Stomach (tissue), 9 donors: ENCODE data around the gene KLHDC7B. TPM values are rescaled to one million over a fixed set of nuclear protein-coding genes. Genes with fewer than 3 reads are reported as not detected.

Source experiments
- DNase-seq, 2 donors: peaks; one replicate each; pipeline versions ENCODE4 v3.0.0 to v3.0.0-alpha.2; 2013 to 2019
- H3K27ac ChIP-seq, 5 donors: fragments of 200-600 bp in 4 of 5; sonication (generic) in 4 of 5; one replicate each; pipeline ENCODE4 v1.5.1; 2013 to 2019; ENCODE audit warnings: mild to moderate bottlenecking in 1 of 5, moderate library complexity in 1 of 5
- H3K27me3 ChIP-seq, 3 donors: fragments of 200-600 bp; sonication (generic); one replicate each; pipeline ENCODE4 v1.5.1; 2017 to 2019; ENCODE audit warnings: mixed run types in 1 of 3
- H3K36me3 ChIP-seq, 4 donors: fragments of 200-600 bp; sonication (generic); 1 replicate in 3 of 4; 2 replicates in 1 of 4; pipeline ENCODE4 v1.5.1; 2016 to 2019
- H3K4me1 ChIP-seq, 4 donors: fragments of 200-600 bp; sonication (generic); one replicate each; pipeline ENCODE4 v1.5.1; 2016 to 2019
- H3K4me3 ChIP-seq, 4 donors: fragments of 200-600 bp; sonication (generic) in 3 of 4; one replicate each; pipeline ENCODE4 v1.5.1; 2016 to 2019; ENCODE audit warnings: mild to moderate bottlenecking in 1 of 4
- H3K9me3 ChIP-seq, 4 donors: fragments of 200-600 bp; sonication (generic); one replicate each; pipeline ENCODE4 v1.5.1; 2016 to 2019
- EP300 ChIP-seq: sonication (generic); formaldehyde crosslinking; IDR thresholded peaks from one replicate; pipeline ENCODE4 v1.6.1; 2017; ENCODE audit warnings: antibody characterized with exemption
- POLR2A ChIP-seq, 4 donors: fragments of 450-650 bp; IDR thresholded peaks; one replicate each; pipeline ENCODE4 v1.6.1; 2016; ENCODE audit warnings: antibody characterized with exemption in 4 of 4, control low read depth in 2 of 4, mild to moderate bottlenecking in 1 of 4, moderate library complexity in 1 of 4
- POLR2AphosphoS5 ChIP-seq, 3 donors: sonication (generic); formaldehyde crosslinking; IDR thresholded peaks; one replicate each; pipeline ENCODE4 v1.6.1; 2016; ENCODE audit warnings: antibody characterized with exemption in 3 of 3
- WGBS, 5 donors: extraction: QIAGEN DNeasy Blood & Tissue Kit in 3 of 5; methylation state at CpG; one replicate each; pipeline versions ENCODE4 v1.1.5 to v1.1.7; 2013 to 2018; 5-methylcytosine and 5-hydroxymethylcytosine counted together
- intact Hi-C: fragments of 100-400 bp; cut with DNase I; formaldehyde crosslinking; loops from one replicate; pipeline ENCODE4 v1.15.1; 2023; ENCODE audit warnings: low total_unique reads
- polyA plus RNA-seq, 3 donors: library from polyadenylated mRNA; stranded (reverse); fragments of 200-250 nt; gene quantifications; one replicate each; pipeline ENCODE4 v1.2.3, GENCODE V29; 2013
- total RNA-seq, 5 donors: library from RNA; depleted of rRNA; stranded (reverse); fragments of >200 nt; gene quantifications; one replicate each; pipeline versions ENCODE4 v1.1.0 to v1.2.3, GENCODE V29; 2014 to 2016
- TF ChIP-seq, protein P1 (sequence below), 7 experiments: fragments of 450-650 bp in 4 of 7; fragments of 200-600 bp in 3 of 7; sonication (generic) in 3 of 7; IDR thresholded peaks; one replicate each; pipeline ENCODE4 v1.5.1; 2016 to 2019; ENCODE audit warnings: antibody characterized with exemption in 7 of 7, control low read depth in 2 of 7, mild to moderate bottlenecking in 1 of 7
- donor health status: healthy with polysubstance abuse.
- donor health status: Bipolar disorder and iron deficiency.
- donor health status: healthy.

Gene KLHDC7B
- total and polyA plus RNA-seq, 8 donors: 0.25 to 0.46 TPM; not detected in 6

- Histone ChIP-seq H3K4me1 (peaks cover 29 to 47% (median 45%) of the 10 kb centered on the region in 4 donors), H3K27ac (no peak overlapping the region), H3K9me3 (no peaks in the 10 kb centered on the region), H3K27me3 (no peaks in the 10 kb centered on the region), H3K4me3 (no peak overlapping the region), H3K36me3 (peaks cover 40 to 59% (median 57%) of the 10 kb centered on the region in 4 donors)
- DNase-seq: no peak
- intact Hi-C loops: no loop called here
- TF ChIP-seq EP300: no peak
- no peak for TF ChIP-seq POLR2AphosphoS5 (IDR thresholded peaks at IDR 0.05)
- no peak for TF ChIP-seq POLR2A (IDR thresholded peaks at IDR 0.05)
- TF ChIP-seq, protein P1, sequence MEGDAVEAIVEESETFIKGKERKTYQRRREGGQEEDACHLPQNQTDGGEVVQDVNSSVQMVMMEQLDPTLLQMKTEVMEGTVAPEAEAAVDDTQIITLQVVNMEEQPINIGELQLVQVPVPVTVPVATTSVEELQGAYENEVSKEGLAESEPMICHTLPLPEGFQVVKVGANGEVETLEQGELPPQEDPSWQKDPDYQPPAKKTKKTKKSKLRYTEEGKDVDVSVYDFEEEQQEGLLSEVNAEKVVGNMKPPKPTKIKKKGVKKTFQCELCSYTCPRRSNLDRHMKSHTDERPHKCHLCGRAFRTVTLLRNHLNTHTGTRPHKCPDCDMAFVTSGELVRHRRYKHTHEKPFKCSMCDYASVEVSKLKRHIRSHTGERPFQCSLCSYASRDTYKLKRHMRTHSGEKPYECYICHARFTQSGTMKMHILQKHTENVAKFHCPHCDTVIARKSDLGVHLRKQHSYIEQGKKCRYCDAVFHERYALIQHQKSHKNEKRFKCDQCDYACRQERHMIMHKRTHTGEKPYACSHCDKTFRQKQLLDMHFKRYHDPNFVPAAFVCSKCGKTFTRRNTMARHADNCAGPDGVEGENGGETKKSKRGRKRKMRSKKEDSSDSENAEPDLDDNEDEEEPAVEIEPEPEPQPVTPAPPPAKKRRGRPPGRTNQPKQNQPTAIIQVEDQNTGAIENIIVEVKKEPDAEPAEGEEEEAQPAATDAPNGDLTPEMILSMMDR (IDR thresholded peaks at IDR 0.05): no peak
- 87 to 92% (median 90%) methylated on average over 14 to 16 of the region's 16 CpGs for WGBS, 5 donors
These were observed 22.3 kb upstream of the KLHDC7B start for GRCh38 chr22:50523458-50523805.

- 43 to 76% (median 73%) methylated on average over 6 to 25 of the region's 25 CpGs for WGBS, 5 donors
- no peak for TF ChIP-seq POLR2AphosphoS5 (IDR thresholded peaks at IDR 0.05)
- no peak for TF ChIP-seq POLR2A (IDR thresholded peaks at IDR 0.05)
- no peak for TF ChIP-seq EP300
- TF ChIP-seq, protein P1 (IDR thresholded peaks at IDR 0.05): no peak
- H3K36me3 ChIP-seq: peaks cover 35 to 53% (median 51%) of the 10 kb centered on the region in 4 donors
- H3K4me3 ChIP-seq: peak overlapping the region; percentile 63 to 86 (median 80)
- peaks cover 30 to 53% (median 51%) of the 10 kb centered on the region in 4 donors for H3K4me1 ChIP-seq
- intact Hi-C loops: no loop called here
- H3K27me3 ChIP-seq: no peaks in the 10 kb centered on the region
- DNase-seq: peak in 1 of 2 donors; percentile 38
- peak overlapping the region in 4 of 5 donors; percentile 92 to 98 (median 94) for H3K27ac ChIP-seq
- no peaks in the 10 kb centered on the region for H3K9me3 ChIP-seq
These were observed 21.7 kb upstream of the KLHDC7B start for GRCh38 chr22:50523806-50524675.

GRCh38 chr22:50524676-50525103, 21.0 kb upstream of the KLHDC7B start:
- peak overlapping the region; percentile 92 to 98 (median 94) for H3K27ac ChIP-seq

More at GRCh38 chr22:50524676-50525103, 21.0 kb upstream of the KLHDC7B start:
- peaks cover 28 to 47% (median 45%) of the 10 kb centered on the region in 4 donors for H3K36me3 ChIP-seq
- peak overlapping the region; percentile 63 to 86 (median 80) for H3K4me3 ChIP-seq
- H3K27me3 ChIP-seq: peaks cover 0 to 6% (median 0%) of the 10 kb centered on the region in 3 donors
- H3K9me3 ChIP-seq: no peaks in the 10 kb centered on the region
- TF ChIP-seq, protein P1 (IDR thresholded peaks at IDR 0.05): no peak
- TF ChIP-seq POLR2A (IDR thresholded peaks at IDR 0.05): no peak
- TF ChIP-seq EP300: no peak
- no peak for TF ChIP-seq POLR2AphosphoS5 (IDR thresholded peaks at IDR 0.05)
- H3K4me1 ChIP-seq: peaks cover 36 to 60% (median 57%) of the 10 kb centered on the region in 4 donors
- no peak for DNase-seq
- intact Hi-C loops: no loop called here
- 3 to 7% (median 4%) methylated on average over 16 to 19 of the region's 19 CpGs for WGBS, 5 donors
